OCI-LY7 (cell line): ENCODE data around the gene GRID1. TPM values are rescaled to one million over a fixed set of nuclear protein-coding genes. Genes with fewer than 3 reads are reported as not detected.

Source experiments
- BruUV-seq: library from RNA; stranded (reverse); fragments of 400-500 nt; replicated peaks from 2 replicates; lab custom pipeline; 2021; lab: Mats Ljungman, UMichigan
- CTCF ChIA-PET: fragments of 300-600 bp; sonication (Branson Sonifier 250); formaldehyde crosslinking; loops from one replicate; lab custom pipeline; 2022; ENCODE audit warnings: antibody characterized with exemption; ENCODE audit not compliant: unreplicated experiment; lab: Charles Lee
- POLR2A ChIA-PET: fragments of 300-600 bp; sonication (Branson Sonifier 250); formaldehyde crosslinking; loops from one replicate; lab custom pipeline; 2022; ENCODE audit warnings: antibody characterized with exemption; lab: Charles Lee
- DNase-seq: peaks from one replicate; pipeline ENCODE4 v3.0.0-alpha.2; 2015; ENCODE audit warnings: low spot score
- H2AFZ ChIP-seq: fragments of 200-600 bp; sonication (generic), shearing (Covaris generic); 2 replicates; pipeline ENCODE4 v1.6.1; 2014; ENCODE audit warnings: mild to moderate bottlenecking, antibody characterized with exemption, low read length, moderate library complexity
- H3K27ac ChIP-seq: fragments of 200-600 bp; sonication (generic); 2 replicates; pipeline ENCODE4 v1.5.1; 2014; ENCODE audit warnings: mixed run types, low read depth, mild to moderate bottlenecking, moderate library complexity, low read length, inconsistent platforms; ENCODE audit not compliant: poor library complexity, severe bottlenecking
- H3K36me3 ChIP-seq: fragments of 200-600 bp; sonication (generic); 2 replicates; pipeline ENCODE4 v1.6.1; 2014; ENCODE audit warnings: mild to moderate bottlenecking, antibody characterized with exemption, low read length, moderate library complexity, mixed read lengths; ENCODE audit not compliant: insufficient read depth
- H3K4me1 ChIP-seq: fragments of 200-600 bp; sonication (generic); 2 replicates; pipeline ENCODE4 v1.5.1; 2014; ENCODE audit warnings: mild to moderate bottlenecking, low read length; ENCODE audit not compliant: insufficient read depth, poor library complexity, severe bottlenecking
- H3K4me2 ChIP-seq: fragments of 200-600 bp; sonication (generic); 2 replicates; pipeline ENCODE4 v1.6.1; 2014; ENCODE audit warnings: mild to moderate bottlenecking, low read length
- H3K4me3 ChIP-seq: fragments of 200-600 bp; sonication (generic); 2 replicates; pipeline ENCODE4 v1.5.1; 2014; ENCODE audit warnings: mild to moderate bottlenecking, low read depth, low read length; ENCODE audit not compliant: poor library complexity, severe bottlenecking
- H3K79me2 ChIP-seq: fragments of 200-600 bp; sonication (generic); 2 replicates; pipeline ENCODE4 v1.6.1; 2016; ENCODE audit warnings: low read depth, mild to moderate bottlenecking, low read length, moderate library complexity, mixed read lengths; ENCODE audit not compliant: insufficient read depth
- H3K9me2 ChIP-seq: fragments of 200-600 bp; sonication (generic); 2 replicates; pipeline ENCODE4 v1.6.1; 2016; ENCODE audit warnings: mild to moderate bottlenecking, low read length, mixed read lengths; ENCODE audit not compliant: insufficient read depth
- H3K9me3 ChIP-seq: fragments of 200-600 bp; sonication (generic); 2 replicates; pipeline ENCODE4 v1.6.1; 2014; ENCODE audit warnings: mild to moderate bottlenecking, mixed run types, low read length, mixed read lengths
- H4K20me1 ChIP-seq: fragments of 200-600 bp; sonication (generic); 2 replicates; pipeline ENCODE4 v1.6.1; 2014; ENCODE audit warnings: mild to moderate bottlenecking, antibody characterized with exemption, low read length, moderate library complexity, mixed read lengths; ENCODE audit not compliant: insufficient read depth
- CTCF ChIP-seq: fragments of 200-600 bp; sonication (generic); conservative IDR thresholded peaks from 2 replicates; pipeline ENCODE4 v1.5.1; 2014; ENCODE audit warnings: mild to moderate bottlenecking, antibody characterized with exemption, low read length, moderate library complexity, mixed read lengths
- EZH2phosphoT487 ChIP-seq: fragments of 200-600 bp; sonication (generic); IDR thresholded peaks from 2 replicates; pipeline ENCODE4 v1.6.1; 2018; ENCODE audit warnings: low read depth, borderline replicate concordance, mild to moderate bottlenecking, mixed run types, antibody characterized with exemption, low read length, moderate library complexity, mixed read lengths
- intact Hi-C: fragments of 100-400 bp; cut with micrococcal nuclease; formaldehyde crosslinking; loops from one replicate; pipeline ENCODE4 v1.10.0; 2022; ENCODE audit not compliant: unreplicated experiment
- total RNA-seq, 2 experiments: library from RNA; depleted of rRNA in 1 of 2; stranded (reverse); fragments of >200 nt in 1 of 2; shearing (Covaris generic) in 1 of 2; gene quantifications; 2 replicates each; pipeline ENCODE4 v1.2.3, GENCODE V29; 2014 to 2022

Gene GRID1
- total RNA-seq, 2 experiments from 2014 or later: 1.6 to 3.7 TPM

- Histone ChIP-seq H3K4me3 (no peak overlapping the region), H3K4me1 (no peaks in the 10 kb centered on the region), H3K9me3 (no peaks in the 10 kb centered on the region), H4K20me1 (no peaks in the 10 kb centered on the region), H3K9me2 (no peaks in the 10 kb centered on the region), H3K79me2 (no peaks in the 10 kb centered on the region), H2AFZ (no peak overlapping the region), H3K4me2 (no peak overlapping the region), H3K27ac (no peak overlapping the region), H3K36me3 (no peaks in the 10 kb centered on the region)
- no TSS peak for BruUV-seq
- TF ChIP-seq EZH2phosphoT487 (no peak), CTCF (no peak)
- POLR2A ChIA-PET: no interaction called here
- intact Hi-C loops: loop anchor here (10.0 kb wide), 1 partner anchor 590 kb away; no protein-coding TSS in a partner anchor
- no peak for DNase-seq
- CTCF ChIA-PET: interaction anchor here (0.6 kb wide), 1 partner anchor 582 kb away, joined by 5 read pairs; the partner anchor contains the start of gene GRID1
Measured at GRCh38 chr10:85784792-85785191, 581.8 kb downstream of the GRID1 start.

- CTCF ChIA-PET: no interaction called here
- intact Hi-C loops: loop anchor here (10.0 kb wide), 1 partner anchor 593 kb away; no protein-coding TSS in a partner anchor
- H3K4me3 ChIP-seq: no peak overlapping the region
- DNase-seq: no peak
- H3K27ac ChIP-seq: no peak overlapping the region
- TF ChIP-seq CTCF: no peak
- no peak for TF ChIP-seq EZH2phosphoT487
- POLR2A ChIA-PET: no interaction called here
- no peak overlapping the region for H2AFZ ChIP-seq
- no peaks in the 10 kb centered on the region for H3K9me3 ChIP-seq
- no peak overlapping the region for H3K4me2 ChIP-seq
- H4K20me1 ChIP-seq: no peaks in the 10 kb centered on the region
- no peaks in the 10 kb centered on the region for H3K36me3 ChIP-seq
- BruUV-seq: no TSS peak
- H3K4me1 ChIP-seq: no peaks in the 10 kb centered on the region
- H3K9me2 ChIP-seq: no peaks in the 10 kb centered on the region
- no peaks in the 10 kb centered on the region for H3K79me2 ChIP-seq
Measured at GRCh38 chr10:85781404-85781803, 585.2 kb downstream of the GRID1 start.

GRCh38 chr10:85778074-85778473 is 588.5 kb downstream of the GRID1 start:
- no peaks in the 10 kb centered on the region for H3K36me3 ChIP-seq
- H3K4me1 ChIP-seq: no peaks in the 10 kb centered on the region
- no peak overlapping the region for H3K4me2 ChIP-seq
- H3K9me3 ChIP-seq: no peaks in the 10 kb centered on the region
- H3K79me2 ChIP-seq: no peaks in the 10 kb centered on the region
- BruUV-seq: no TSS peak
- no peak overlapping the region for H2AFZ ChIP-seq
- intact Hi-C loops: no loop called here
- no peaks in the 10 kb centered on the region for H4K20me1 ChIP-seq
- no peak for DNase-seq
- ChIA-PET CTCF (no interaction called here), POLR2A (no interaction called here)
- H3K27ac ChIP-seq: no peak overlapping the region
- TF ChIP-seq EZH2phosphoT487 (no peak), CTCF (no peak)
- H3K4me3 ChIP-seq: no peak overlapping the region
- H3K9me2 ChIP-seq: no peaks in the 10 kb centered on the region
